Stimulated activated naive CD8-positive, alpha-beta T cell treated with anti-CD3 and anti-CD28 coated beads, Interleukin-15, Interleukin-2, amounts not matched to agents 100 ng/mL and 50 ng/mL, for 24 hours (primary cell): ENCODE data around the gene KLF16.

Experiments used
- H3K27ac Mint-ChIP-seq: one replicate; pipeline ENCODE4 v1.8.0; 2021; ENCODE audit warnings: mild to moderate bottlenecking, mixed read lengths
- H3K27me3 Mint-ChIP-seq: one replicate; pipeline ENCODE4 v1.8.0; 2021; ENCODE audit warnings: mixed read lengths
- H3K36me3 Mint-ChIP-seq: one replicate; pipeline ENCODE4 v1.8.0; 2021; ENCODE audit warnings: low read depth, mixed read lengths
- H3K4me1 Mint-ChIP-seq: one replicate; pipeline ENCODE4 v1.8.0; 2021; ENCODE audit warnings: low read depth, mixed read lengths
- H3K4me3 Mint-ChIP-seq: one replicate; pipeline ENCODE4 v1.8.0; 2021; ENCODE audit warnings: mild to moderate bottlenecking, mixed read lengths
- H3K9me3 Mint-ChIP-seq: one replicate; pipeline ENCODE4 v1.8.0; 2021; ENCODE audit warnings: mixed read lengths

KLF16 gene

GRCh38 chr19:1856698-1857603 lies 6.4 kb downstream of the KLF16 start:
- Mint-ChIP-seq H3K4me1 (peaks cover 74% of the 10 kb centered on the region), H3K27me3 (no peaks in the 10 kb centered on the region), H3K9me3 (no peaks in the 10 kb centered on the region), H3K27ac (peak overlapping the region; percentile 77), H3K4me3 (peak overlapping the region; percentile 82), H3K36me3 (peaks cover 3% of the 10 kb centered on the region)

- H3K27me3 Mint-ChIP-seq = no peaks in the 10 kb centered on the region
- H3K27ac Mint-ChIP-seq = peak overlapping the region; percentile 77
- H3K4me3 Mint-ChIP-seq = peak overlapping the region; percentile 82
- no peaks in the 10 kb centered on the region for H3K9me3 Mint-ChIP-seq
- H3K4me1 Mint-ChIP-seq = peaks cover 70% of the 10 kb centered on the region
- H3K36me3 Mint-ChIP-seq = no peaks in the 10 kb centered on the region
Measured at GRCh38 chr19:1856345-1856697, 7.1 kb downstream of the KLF16 start.

GRCh38 chr19:1855828-1856255 lies 7.5 kb downstream of the KLF16 start:
- Mint-ChIP-seq H3K27ac (peak overlapping the region; percentile 77), H3K4me1 (peaks cover 70% of the 10 kb centered on the region), H3K36me3 (no peaks in the 10 kb centered on the region), H3K9me3 (no peaks in the 10 kb centered on the region), H3K4me3 (peak overlapping the region; percentile 82), H3K27me3 (no peaks in the 10 kb centered on the region)

DNA sequence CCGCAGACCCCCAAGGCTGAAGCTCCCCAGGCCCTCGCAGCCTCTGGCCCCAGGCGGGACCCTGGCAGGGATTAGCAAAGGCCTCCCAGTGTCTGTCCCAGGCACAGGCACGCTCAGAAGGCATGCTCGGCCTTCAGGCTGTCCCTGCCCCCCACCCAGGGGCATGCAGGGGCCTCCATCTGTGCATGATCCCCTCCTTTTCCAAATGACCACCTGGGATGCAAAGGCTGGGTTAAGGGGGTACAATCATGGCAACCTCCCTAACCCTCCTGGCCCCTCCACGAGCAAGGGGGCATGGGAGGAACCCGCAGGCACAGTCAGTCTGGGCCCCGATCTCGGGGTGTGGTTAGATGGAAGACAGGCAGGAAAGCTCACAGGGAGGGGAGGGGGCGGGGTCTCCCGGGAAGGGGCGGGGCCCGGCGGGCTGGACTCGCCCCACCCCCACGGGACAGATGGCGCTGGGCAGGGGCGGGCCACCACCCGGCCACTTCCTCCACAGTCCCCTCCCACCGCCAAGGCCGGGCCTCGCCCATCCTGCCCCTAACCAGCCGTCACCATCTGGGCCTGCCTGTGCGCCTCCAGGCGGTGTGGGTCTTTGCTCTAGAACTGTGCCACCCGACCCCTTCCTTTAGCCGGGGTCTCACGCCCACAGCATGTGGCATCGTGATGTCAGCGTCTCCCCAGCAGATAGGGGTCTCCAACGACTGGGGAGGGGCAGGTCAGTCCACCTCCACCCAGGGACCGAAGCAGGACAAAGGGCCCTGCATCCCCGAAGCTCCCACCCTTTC lies 8.1 kb downstream of the KLF16 start:
- no peaks in the 10 kb centered on the region for H3K9me3 Mint-ChIP-seq
- no peaks in the 10 kb centered on the region for H3K36me3 Mint-ChIP-seq
- H3K27me3 Mint-ChIP-seq = no peaks in the 10 kb centered on the region
- peak overlapping the region; percentile 80 for H3K27ac Mint-ChIP-seq
- H3K4me1 Mint-ChIP-seq = peaks cover 68% of the 10 kb centered on the region
- H3K4me3 Mint-ChIP-seq = peak overlapping the region; percentile 82

DNA sequence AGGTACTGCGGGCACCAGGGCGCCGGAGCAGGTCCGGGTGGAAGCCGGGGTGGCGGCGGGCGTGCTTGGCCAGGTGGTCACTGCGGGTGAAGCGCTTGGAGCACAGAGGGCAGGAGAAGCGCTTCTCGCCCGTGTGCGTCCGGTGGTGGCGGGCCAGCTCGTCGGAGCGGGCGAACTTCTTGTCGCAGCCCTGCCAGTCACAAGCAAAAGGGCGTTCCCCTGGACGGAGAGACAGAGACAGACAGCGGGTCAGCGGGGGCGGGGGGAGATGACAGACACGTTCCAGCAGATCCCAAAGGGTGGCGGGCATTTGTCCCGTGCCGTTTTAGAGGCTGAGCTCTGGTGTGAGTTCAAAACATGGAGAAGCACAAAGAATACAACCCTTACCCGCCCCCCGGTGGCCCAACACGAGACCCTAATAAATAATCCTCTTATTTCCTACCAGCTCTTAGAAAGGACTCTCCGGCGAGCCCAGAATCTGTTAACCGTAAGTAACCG lies 8.8 kb downstream of the KLF16 start:
- Mint-ChIP-seq H3K4me1 (peaks cover 66% of the 10 kb centered on the region), H3K27ac (peak overlapping the region; percentile 80), H3K36me3 (no peaks in the 10 kb centered on the region), H3K27me3 (no peaks in the 10 kb centered on the region), H3K9me3 (no peaks in the 10 kb centered on the region), H3K4me3 (peak overlapping the region; percentile 60)

GRCh38 chr19:1854039-1854541 lies 9.3 kb downstream of the KLF16 start:
- Mint-ChIP-seq H3K27ac (no peak overlapping the region), H3K9me3 (no peaks in the 10 kb centered on the region), H3K4me1 (peaks cover 67% of the 10 kb centered on the region), H3K4me3 (no peak overlapping the region), H3K27me3 (no peaks in the 10 kb centered on the region), H3K36me3 (no peaks in the 10 kb centered on the region)

- peaks cover 67% of the 10 kb centered on the region for H3K4me1 Mint-ChIP-seq
- peak overlapping the region; percentile 53 for H3K4me3 Mint-ChIP-seq
- H3K9me3 Mint-ChIP-seq = no peaks in the 10 kb centered on the region
- peak overlapping the region; percentile 91 for H3K27ac Mint-ChIP-seq
- no peaks in the 10 kb centered on the region for H3K36me3 Mint-ChIP-seq
- H3K27me3 Mint-ChIP-seq = no peaks in the 10 kb centered on the region
Measured at GRCh38 chr19:1853295-1854038, 9.9 kb downstream of the KLF16 start.

DNA sequence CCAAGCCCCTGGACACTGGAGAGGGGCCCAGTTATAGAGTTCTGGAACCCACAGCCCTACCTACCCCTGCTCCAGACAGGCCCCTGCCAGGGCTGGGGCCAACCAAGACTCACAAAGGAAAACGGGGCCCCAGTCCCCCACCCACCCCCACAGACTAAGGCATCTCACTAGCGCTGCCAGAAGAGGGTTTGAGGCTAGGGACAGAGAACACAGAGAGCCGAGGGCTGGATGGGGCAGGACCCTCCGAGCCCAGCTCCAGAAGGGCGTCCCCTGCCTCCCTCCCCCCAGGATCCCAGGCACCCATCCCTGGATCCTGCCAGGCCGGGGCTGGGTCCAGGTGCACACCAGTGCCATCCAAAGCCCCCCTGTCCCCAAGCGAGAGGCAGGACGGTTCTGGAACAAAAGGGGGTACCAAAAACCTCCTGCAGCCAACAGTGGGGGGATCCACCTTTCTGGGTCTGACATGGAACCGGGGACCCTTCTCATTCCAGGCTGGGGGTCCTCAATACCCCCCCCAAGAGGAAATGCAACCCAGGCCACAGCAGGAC lies 10.7 kb downstream of the KLF16 start:
- Mint-ChIP-seq H3K36me3 (no peaks in the 10 kb centered on the region), H3K27me3 (no peaks in the 10 kb centered on the region), H3K27ac (peak overlapping the region; percentile 91), H3K4me3 (no peak overlapping the region), H3K9me3 (no peaks in the 10 kb centered on the region), H3K4me1 (peaks cover 63% of the 10 kb centered on the region)

GRCh38 chr19:1851654-1852580 lies 11.5 kb downstream of the KLF16 start:
- peaks cover 69% of the 10 kb centered on the region for H3K4me1 Mint-ChIP-seq
- peak overlapping the region; percentile 61 for H3K27ac Mint-ChIP-seq
- H3K4me3 Mint-ChIP-seq = peak overlapping the region; percentile 26
- no peaks in the 10 kb centered on the region for H3K27me3 Mint-ChIP-seq
- H3K36me3 Mint-ChIP-seq = peaks cover 6% of the 10 kb centered on the region
- H3K9me3 Mint-ChIP-seq = no peaks in the 10 kb centered on the region

DNA sequence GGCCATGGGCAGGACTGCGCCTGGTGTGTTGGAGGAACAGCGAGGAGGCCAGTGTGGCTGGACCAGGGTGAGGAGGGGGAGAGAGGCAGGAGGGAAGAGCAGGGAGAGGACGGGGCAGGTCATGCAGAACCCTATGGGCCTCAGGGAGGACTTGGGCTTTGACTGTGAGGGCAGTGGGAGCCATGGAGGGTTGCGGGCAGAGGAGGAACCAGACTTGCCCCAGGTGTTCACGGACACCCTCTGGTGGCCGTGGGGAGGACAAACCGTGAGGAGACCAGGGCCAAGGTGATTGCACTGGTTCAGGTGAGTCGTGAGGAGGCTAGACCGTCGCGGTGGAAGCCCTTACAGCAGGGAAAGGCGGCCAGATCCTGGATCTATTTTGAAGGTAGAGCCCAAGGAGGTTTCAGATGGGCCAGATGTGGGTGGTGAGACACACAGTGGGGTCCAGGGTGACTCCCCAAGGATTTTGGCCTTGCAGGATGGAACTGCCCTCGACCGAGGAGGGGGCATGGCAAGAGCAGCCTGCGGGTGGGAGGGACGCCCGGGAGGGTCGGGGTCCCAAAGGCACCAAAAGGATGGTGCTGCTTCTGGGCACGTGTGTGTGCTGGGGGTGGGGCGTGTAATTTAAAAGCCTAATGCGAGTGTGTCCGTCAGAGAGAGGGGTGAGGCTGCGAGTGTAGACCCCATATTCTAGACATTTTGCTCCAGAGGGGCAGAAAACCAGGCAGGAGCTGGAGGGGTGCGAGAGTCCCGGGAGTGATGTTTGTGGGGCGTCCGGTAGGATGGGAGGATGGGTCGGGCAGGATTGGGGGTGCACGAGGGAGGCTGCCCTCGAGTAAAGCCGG lies 12.3 kb downstream of the KLF16 start:
- peak overlapping the region; percentile 65 for H3K27ac Mint-ChIP-seq

GRCh38 chr19:1849886-1850398 lies 13.4 kb downstream of the KLF16 start:
- peaks cover 69% of the 10 kb centered on the region for H3K4me1 Mint-ChIP-seq
- no peak overlapping the region for H3K4me3 Mint-ChIP-seq
- no peaks in the 10 kb centered on the region for H3K27me3 Mint-ChIP-seq
- H3K36me3 Mint-ChIP-seq = peaks cover 6% of the 10 kb centered on the region
- H3K9me3 Mint-ChIP-seq = no peaks in the 10 kb centered on the region
- H3K27ac Mint-ChIP-seq = peak overlapping the region; percentile 71

More for the DNA sequence above, 12.3 kb downstream of the KLF16 start:
- peak overlapping the region; percentile 30 for H3K4me3 Mint-ChIP-seq
- H3K4me1 Mint-ChIP-seq = peaks cover 72% of the 10 kb centered on the region
- H3K9me3 Mint-ChIP-seq = no peaks in the 10 kb centered on the region
- no peaks in the 10 kb centered on the region for H3K27me3 Mint-ChIP-seq
- peaks cover 6% of the 10 kb centered on the region for H3K36me3 Mint-ChIP-seq

GRCh38 chr19:1849132-1849474 lies 14.3 kb downstream of the KLF16 start:
- peaks cover 6% of the 10 kb centered on the region for H3K36me3 Mint-ChIP-seq
- peak overlapping the region; percentile 58 for H3K27ac Mint-ChIP-seq
- H3K4me1 Mint-ChIP-seq = peaks cover 68% of the 10 kb centered on the region
- no peaks in the 10 kb centered on the region for H3K9me3 Mint-ChIP-seq
- no peaks in the 10 kb centered on the region for H3K27me3 Mint-ChIP-seq
- peak overlapping the region; percentile 71 for H3K4me3 Mint-ChIP-seq
